Neuronal stem cell (in vitro differentiated cells): Measurements from ENCODE around the gene POLDIP2.
A peak's percentile ranks its signal among the peaks of the same experiment; 100 is the strongest.

Experiments
- DNase-seq: peaks from one replicate; pipeline ENCODE4 v3.0.0-alpha.2; 2013; ENCODE audit warnings: low spot score
- H2AFZ ChIP-seq: one replicate; pipeline ENCODE4 v1.6.1; 2013; ENCODE audit warnings: mild to moderate bottlenecking, low read length, inconsistent platforms
- H2AK5ac ChIP-seq: 2 replicates; pipeline ENCODE4 v1.6.1; 2013; ENCODE audit warnings: low read depth, mild to moderate bottlenecking, inconsistent platforms, low read length, moderate library complexity, mixed read lengths
- H2BK120ac ChIP-seq: 2 replicates; pipeline ENCODE4 v1.6.1; 2013; ENCODE audit warnings: low read depth, mild to moderate bottlenecking, inconsistent platforms, low read length, moderate library complexity, mixed read lengths
- H2BK12ac ChIP-seq: one replicate; pipeline ENCODE4 v1.6.1; 2013; ENCODE audit warnings: low read length, inconsistent platforms
- H2BK15ac ChIP-seq: 2 replicates; pipeline ENCODE4 v1.6.1; 2013; ENCODE audit warnings: mild to moderate bottlenecking, low read length, inconsistent platforms, mixed read lengths
- H2BK5ac ChIP-seq: one replicate; pipeline ENCODE4 v1.6.1; 2013; ENCODE audit warnings: inconsistent platforms, mild to moderate bottlenecking, low read length, moderate library complexity
- H3K14ac ChIP-seq: one replicate; pipeline ENCODE4 v1.6.1; 2013; ENCODE audit warnings: low read length, inconsistent platforms
- H3K18ac ChIP-seq: 2 replicates; pipeline ENCODE4 v1.6.1; 2013; ENCODE audit warnings: low read length, inconsistent platforms
- H3K23ac ChIP-seq: 2 replicates; pipeline ENCODE4 v1.6.1; 2013; ENCODE audit warnings: low read depth, mild to moderate bottlenecking, mixed read lengths, low read length, inconsistent platforms; ENCODE audit not compliant: poor library complexity
- H3K27ac ChIP-seq: replicated peaks from 3 replicates; pipeline ENCODE4 v1.5.1; 2013; ENCODE audit warnings: low read length, inconsistent platforms
- H3K27me3 ChIP-seq, 3 experiments: 2 replicates each; pipeline ENCODE4 v1.6.1; 2013; ENCODE audit warnings: low read length in 3 of 3, mild to moderate bottlenecking in 2 of 3, inconsistent platforms in 1 of 3, low read depth in 1 of 3, mixed read lengths in 1 of 3, moderate library complexity in 1 of 3; ENCODE audit not compliant: control insufficient read depth in 3 of 3, insufficient read depth in 3 of 3
- H3K36me3 ChIP-seq, 2 donors: replicated peaks in 1 of 2; 2 replicates each; pipeline ENCODE4 v1.6.1; 2013; ENCODE audit warnings: low read length in 2 of 2; ENCODE audit not compliant: control insufficient read depth in 2 of 2, insufficient read depth in 2 of 2
- H3K4ac ChIP-seq: 2 replicates; pipeline ENCODE4 v1.6.1; 2013; ENCODE audit warnings: inconsistent platforms, mild to moderate bottlenecking, low read length, moderate library complexity
- H3K4me1 ChIP-seq, 2 donors: 1 replicate in 1 of 2; 2 replicates in 1 of 2; pipeline ENCODE4 v1.6.1; 2013; ENCODE audit warnings: low read length in 2 of 2, low read depth in 1 of 2; ENCODE audit not compliant: control insufficient read depth in 2 of 2, insufficient read depth in 1 of 2
- H3K4me2 ChIP-seq: one replicate; pipeline ENCODE4 v1.6.1; 2013; ENCODE audit warnings: mild to moderate bottlenecking, low read length, inconsistent platforms; ENCODE audit not compliant: insufficient read depth, poor library complexity, severe bottlenecking
- H3K4me3 ChIP-seq, 2 donors: 2 replicates each; pipeline ENCODE4 v1.5.1; 2013; ENCODE audit warnings: low read length in 2 of 2, mild to moderate bottlenecking in 2 of 2, inconsistent platforms in 1 of 2, moderate library complexity in 1 of 2
- H3K79me1 ChIP-seq: one replicate; pipeline ENCODE4 v1.6.1; 2013; ENCODE audit warnings: low read depth, mild to moderate bottlenecking, inconsistent platforms, low read length, moderate library complexity
- H3K9ac ChIP-seq: one replicate; pipeline ENCODE4 v1.6.1; 2013; ENCODE audit warnings: mild to moderate bottlenecking, low read depth, low read length, inconsistent platforms; ENCODE audit not compliant: poor library complexity
- H3K9me3 ChIP-seq, 2 donors: replicated peaks in 1 of 2; 2 replicates each; pipeline versions ENCODE3 to v1.6.1; 2013; ENCODE audit warnings: low read length in 2 of 2, mild to moderate bottlenecking in 2 of 2, inconsistent platforms in 1 of 2, low read depth in 1 of 2, mixed read lengths in 1 of 2, moderate library complexity in 1 of 2; ENCODE audit not compliant: control insufficient read depth in 2 of 2, insufficient read depth in 1 of 2
- H4K8ac ChIP-seq: one replicate; pipeline ENCODE4 v1.6.1; 2013; ENCODE audit warnings: low read depth, mild to moderate bottlenecking, inconsistent platforms, low read length, moderate library complexity
- H4K91ac ChIP-seq: one replicate; pipeline ENCODE4 v1.6.1; 2013; ENCODE audit warnings: low read length, low read depth, mild to moderate bottlenecking, inconsistent platforms; ENCODE audit not compliant: poor library complexity
- WGBS, 2 donors: extraction: QIAGEN DNeasy Blood & Tissue Kit; methylation state at CpG; one replicate each; pipeline ENCODE4 v1.1.7; 2013; ENCODE audit warnings: missing lambda C conversion rate in 2 of 2, mixed read lengths in 1 of 2; ENCODE audit not compliant: insufficient read length in 2 of 2, insufficient replicate concordance in 1 of 2; ENCODE audit errors: extremely low coverage in 2 of 2; 5-methylcytosine and 5-hydroxymethylcytosine counted together

The POLDIP2 gene

DNA sequence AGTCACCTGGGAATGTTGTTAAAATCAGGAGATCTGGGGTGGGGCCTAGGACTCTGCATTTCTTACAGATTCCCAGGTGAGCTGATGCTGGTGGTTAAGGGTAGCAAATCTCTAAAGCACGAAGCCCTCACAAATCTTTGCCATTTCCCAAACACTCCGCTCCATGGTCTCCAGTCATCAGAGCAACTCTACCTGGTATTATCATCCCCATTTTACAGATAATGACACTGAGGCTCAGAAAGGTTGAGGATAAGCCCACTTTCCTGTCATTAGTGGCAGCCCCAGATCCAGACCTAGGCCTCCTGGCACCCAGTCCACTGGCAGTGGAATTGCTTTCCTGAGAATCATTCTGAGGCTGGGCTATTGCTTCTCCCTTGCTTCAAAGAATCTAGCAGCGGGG is 39.9 kb upstream of the POLDIP2 start:
- Histone ChIP-seq H4K8ac (no peak overlapping the region), H3K4ac (no peak overlapping the region), H3K4me2 (no peak overlapping the region), H3K18ac (no peak overlapping the region), H2AFZ (no peak overlapping the region), H2BK5ac (no peak overlapping the region), H3K4me1 (peaks cover 1 to 7% of the 10 kb centered on the region in 2 donors), H3K36me3 (peaks cover 7 to 72% of the 10 kb centered on the region in 2 donors), H2BK120ac (no peak overlapping the region), H3K79me1 (no peaks in the 10 kb centered on the region), H3K23ac (no peak overlapping the region), H2BK12ac (no peak overlapping the region), H3K27ac (no peak overlapping the region), H4K91ac (no peak overlapping the region), H3K9me3 (no peaks in the 10 kb centered on the region), H3K4me3 (no peak overlapping the region), H2BK15ac (no peak overlapping the region), H3K14ac (no peak overlapping the region), H2AK5ac (no peak overlapping the region), H3K27me3 (no peaks in the 10 kb centered on the region), H3K9ac (no peak overlapping the region)
- no peak for DNase-seq
- WGBS, 2 donors: no CpG with 5 or more reads among the region's 3 CpGs

DNA sequence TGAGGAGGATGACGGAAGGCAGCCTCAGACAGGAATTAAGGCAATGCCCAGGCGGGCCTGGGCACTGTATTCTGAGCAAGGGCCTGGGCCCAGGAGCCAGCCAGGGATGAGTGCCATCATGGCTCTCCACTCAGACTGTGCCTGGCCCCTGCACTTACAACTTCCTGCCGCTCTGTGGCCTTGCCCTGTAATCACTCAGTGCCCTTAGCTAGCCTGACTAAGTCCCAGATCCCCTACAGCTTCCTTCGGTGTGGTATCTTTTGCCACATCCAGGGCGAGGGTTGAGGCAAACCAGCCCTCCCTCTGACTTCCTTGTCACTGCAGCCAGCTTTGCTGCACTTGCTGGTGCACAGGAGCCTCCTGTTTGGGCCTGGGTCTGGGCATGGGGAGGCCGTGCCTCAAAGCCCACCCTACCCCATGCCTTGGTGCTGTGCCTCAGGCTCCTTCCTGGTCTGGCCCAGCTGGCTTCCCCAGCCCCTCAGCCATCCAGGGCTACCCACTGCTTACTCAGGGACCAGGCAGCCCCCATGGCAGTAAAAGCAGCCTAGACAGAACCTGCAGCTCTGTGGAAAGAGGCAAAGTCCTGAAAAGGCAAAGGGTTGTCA is 39.4 kb upstream of the POLDIP2 start:
- no peak overlapping the region for H2AK5ac ChIP-seq
- no peaks in the 10 kb centered on the region for H3K79me1 ChIP-seq
- peak overlapping the region; percentile 25 for H3K9ac ChIP-seq
- DNase-seq: no peak
- no peak overlapping the region for H3K18ac ChIP-seq
- H2BK12ac ChIP-seq: no peak overlapping the region
- H3K27ac ChIP-seq: no peak overlapping the region
- no peak overlapping the region for H2AFZ ChIP-seq
- peaks cover 7 to 76% of the 10 kb centered on the region in 2 donors for H3K36me3 ChIP-seq
- H3K14ac ChIP-seq: no peak overlapping the region
- H3K23ac ChIP-seq: no peak overlapping the region
- H3K27me3 ChIP-seq: no peaks in the 10 kb centered on the region
- H2BK5ac ChIP-seq: no peak overlapping the region
- no peak overlapping the region for H4K8ac ChIP-seq
- no peak overlapping the region for H2BK120ac ChIP-seq
- H3K4me2 ChIP-seq: no peak overlapping the region
- peaks cover 1 to 7% of the 10 kb centered on the region in 2 donors for H3K4me1 ChIP-seq
- no peaks in the 10 kb centered on the region for H3K9me3 ChIP-seq
- H3K4me3 ChIP-seq: no peak overlapping the region
- H2BK15ac ChIP-seq: no peak overlapping the region
- WGBS, 2 donors: no CpG with 5 or more reads among the region's 6 CpGs
- H4K91ac ChIP-seq: no peak overlapping the region
- H3K4ac ChIP-seq: no peak overlapping the region

DNA sequence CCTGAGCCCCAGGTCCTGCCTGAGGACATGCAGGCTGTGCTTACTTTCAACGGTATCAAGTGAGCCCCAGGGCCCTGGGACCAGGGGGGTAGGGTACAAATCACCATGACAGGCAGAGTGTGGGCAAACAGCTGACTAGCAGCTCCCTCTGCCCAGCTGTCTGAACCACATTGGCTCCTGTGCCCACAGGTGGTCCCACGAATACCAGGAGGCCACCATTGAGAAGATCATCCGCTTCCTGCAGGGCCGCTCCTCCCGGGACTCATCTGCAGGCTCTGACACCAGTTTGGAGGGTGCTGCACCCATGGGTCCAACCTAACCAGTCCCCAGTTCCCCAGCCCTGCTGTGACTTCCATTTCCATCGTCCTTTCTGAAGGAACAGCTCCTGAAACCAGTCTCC is 38.6 kb upstream of the POLDIP2 start:
- Histone ChIP-seq H2BK12ac (no peak overlapping the region), H3K79me1 (no peaks in the 10 kb centered on the region), H4K8ac (peak overlapping the region; percentile 75), H2BK5ac (no peak overlapping the region), H3K4me3 (no peak overlapping the region), H2AFZ (no peak overlapping the region), H2BK15ac (no peak overlapping the region), H2AK5ac (no peak overlapping the region), H3K23ac (no peak overlapping the region), H3K36me3 (peaks cover 8 to 83% of the 10 kb centered on the region in 2 donors), H3K4me2 (no peak overlapping the region), H3K27me3 (no peaks in the 10 kb centered on the region), H3K14ac (no peak overlapping the region), H3K18ac (peak overlapping the region; percentile 19), H4K91ac (no peak overlapping the region), H3K4ac (no peak overlapping the region), H3K9me3 (no peaks in the 10 kb centered on the region), H3K4me1 (peaks cover 1 to 7% of the 10 kb centered on the region in 2 donors), H3K9ac (peak overlapping the region; percentile 30), H3K27ac (no peak overlapping the region), H2BK120ac (no peak overlapping the region)
- DNase-seq: no peak
- no CpG with 5 or more reads among the region's 6 CpGs for WGBS, 2 donors

DNA sequence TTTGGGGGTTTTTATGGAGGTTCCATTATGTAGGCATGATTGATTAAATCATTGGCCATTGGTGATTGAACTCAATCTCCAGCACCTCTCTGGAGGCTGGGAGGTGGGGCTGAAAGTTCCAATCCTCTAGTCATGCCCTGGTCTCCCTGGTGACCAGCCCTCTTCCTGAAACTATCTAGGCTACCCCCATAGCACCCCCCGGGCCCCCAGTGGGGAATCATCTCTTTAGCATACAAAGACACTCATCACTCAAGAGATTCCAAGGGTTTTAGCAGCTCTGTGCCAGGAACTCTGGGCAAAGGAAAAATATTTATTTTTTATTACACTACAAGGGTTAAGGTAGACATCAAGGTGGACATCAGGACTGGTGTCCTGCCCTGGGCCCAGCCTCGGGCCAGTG is 38.1 kb upstream of the POLDIP2 start:
- WGBS, 2 donors: no CpG with 5 or more reads among the region's 2 CpGs
- no peaks in the 10 kb centered on the region for H3K27me3 ChIP-seq
- H2BK12ac ChIP-seq: no peak overlapping the region
- H2AK5ac ChIP-seq: no peak overlapping the region
- no peak overlapping the region for H4K8ac ChIP-seq
- H2BK120ac ChIP-seq: no peak overlapping the region
- no peak overlapping the region for H3K4me3 ChIP-seq
- DNase-seq: no peak
- H3K4me1 ChIP-seq: peaks cover 1 to 7% of the 10 kb centered on the region in 2 donors
- H3K27ac ChIP-seq: no peak overlapping the region
- H3K4ac ChIP-seq: no peak overlapping the region
- no peak overlapping the region for H3K18ac ChIP-seq
- no peak overlapping the region for H2BK5ac ChIP-seq
- no peak overlapping the region for H2AFZ ChIP-seq
- H3K23ac ChIP-seq: no peak overlapping the region
- no peaks in the 10 kb centered on the region for H3K79me1 ChIP-seq
- H2BK15ac ChIP-seq: no peak overlapping the region
- no peaks in the 10 kb centered on the region for H3K9me3 ChIP-seq
- H4K91ac ChIP-seq: no peak overlapping the region
- no peak overlapping the region for H3K14ac ChIP-seq
- H3K4me2 ChIP-seq: no peak overlapping the region
- no peak overlapping the region for H3K9ac ChIP-seq
- peaks cover 10 to 88% of the 10 kb centered on the region in 2 donors for H3K36me3 ChIP-seq
